Testis (tissue), 3 donors: ENCODE results near the gene TBXAS1. TPM values are rescaled to one million over a fixed set of nuclear protein-coding genes. Genes with fewer than 3 reads are reported as not detected.

ENCODE experiments used
- DNase-seq: peaks from one replicate; pipeline ENCODE4 v3.0.0-alpha.2; 2019
- H3K27ac ChIP-seq, 2 donors: fragments of 200-600 bp; sonication (generic); one replicate each; pipeline ENCODE4 v1.5.1; 2019
- H3K27me3 ChIP-seq: fragments of 200-600 bp; sonication (generic); one replicate; pipeline ENCODE4 v1.5.1; 2019
- H3K36me3 ChIP-seq: fragments of 200-600 bp; sonication (generic); one replicate; pipeline ENCODE4 v1.5.1; 2017; ENCODE audit warnings: low read depth; ENCODE audit errors: missing control alignments
- H3K4me1 ChIP-seq: fragments of 200-600 bp; sonication (generic); one replicate; pipeline ENCODE4 v1.5.1; 2019
- H3K4me3 ChIP-seq, 2 donors: fragments of 200-600 bp; sonication (generic); one replicate each; pipeline ENCODE4 v1.5.1; 2017 to 2019
- H3K9me3 ChIP-seq: fragments of 200-600 bp; sonication (generic); one replicate; pipeline ENCODE4 v1.5.1; 2017
- POLR2A ChIP-seq: fragments of 450-650 bp; IDR thresholded peaks from one replicate; pipeline ENCODE4 v1.6.1; 2017; ENCODE audit warnings: antibody characterized with exemption, mild to moderate bottlenecking, moderate library complexity
- WGBS, 2 donors: methylation state at CpG; one replicate each; pipeline ENCODE4 v1.1.5; 2018; 5-methylcytosine and 5-hydroxymethylcytosine counted together
- intact Hi-C: fragments of 100-400 bp; cut with DNase I; formaldehyde crosslinking; loops from one replicate; pipeline ENCODE4 v1.15.1; 2023; ENCODE audit warnings: low total_unique reads
- polyA plus RNA-seq: library from polyadenylated mRNA; stranded (reverse); fragments of 350-450 nt; fragmentation: Illumina TruSeq; extraction: RNeasy Lipid Tissue Mini Kit (QIAGEN cat#74804); gene quantifications from one replicate; pipeline ENCODE4 v1.2.3, GENCODE V29; 2014; ENCODE audit warnings: low read depth, low replicate concordance; ENCODE audit not compliant: insufficient read depth
- total RNA-seq, 2 donors: library from RNA; depleted of rRNA; stranded (reverse); fragments of >200 nt; gene quantifications; one replicate each; pipeline ENCODE4 v1.2.3, GENCODE V29; 2016
- TF ChIP-seq, protein P1 (sequence below), 3 experiments: fragments of 450-650 bp in 2 of 3; fragments of 200-600 bp in 1 of 3; sonication (generic) in 1 of 3; IDR thresholded peaks; one replicate each; pipeline ENCODE4 v1.5.1; 2016 to 2019; ENCODE audit warnings: antibody characterized with exemption in 3 of 3, mild to moderate bottlenecking in 2 of 3, moderate library complexity in 1 of 3

TBXAS1 gene
- total and polyA plus RNA-seq, 3 donors from 2014 or later: 4.9 to 5.7 (median 5.2) TPM

DNA sequence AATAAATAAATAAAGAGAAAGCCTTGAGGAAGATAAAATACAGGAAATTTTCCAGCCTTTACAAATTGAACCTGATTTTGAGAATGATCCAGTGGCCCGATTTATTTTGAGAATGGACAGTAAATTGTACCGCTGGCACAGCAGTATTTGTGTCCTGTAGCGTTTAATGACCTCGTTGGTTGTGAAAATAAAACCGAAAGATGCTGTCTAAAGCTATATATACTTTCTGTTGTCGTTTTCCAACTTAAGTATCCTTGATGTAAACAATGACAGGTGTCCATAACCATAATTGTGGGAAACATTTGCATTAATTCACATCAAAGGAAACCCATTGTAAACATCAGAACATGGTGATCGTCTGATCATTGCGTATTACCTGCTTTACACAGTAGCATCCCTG, 38.8 kb downstream of the TBXAS1 start:
- no peaks in the 10 kb centered on the region for H3K9me3 ChIP-seq
- no peaks in the 10 kb centered on the region for H3K4me1 ChIP-seq
- no peaks in the 10 kb centered on the region for H3K36me3 ChIP-seq
- WGBS, 2 donors: 92% methylated on average over 8 of the region's 8 CpGs
- H3K27me3 ChIP-seq: no peaks in the 10 kb centered on the region
- no peak for DNase-seq
- no peak for TF ChIP-seq POLR2A
- TF ChIP-seq, protein P1, sequence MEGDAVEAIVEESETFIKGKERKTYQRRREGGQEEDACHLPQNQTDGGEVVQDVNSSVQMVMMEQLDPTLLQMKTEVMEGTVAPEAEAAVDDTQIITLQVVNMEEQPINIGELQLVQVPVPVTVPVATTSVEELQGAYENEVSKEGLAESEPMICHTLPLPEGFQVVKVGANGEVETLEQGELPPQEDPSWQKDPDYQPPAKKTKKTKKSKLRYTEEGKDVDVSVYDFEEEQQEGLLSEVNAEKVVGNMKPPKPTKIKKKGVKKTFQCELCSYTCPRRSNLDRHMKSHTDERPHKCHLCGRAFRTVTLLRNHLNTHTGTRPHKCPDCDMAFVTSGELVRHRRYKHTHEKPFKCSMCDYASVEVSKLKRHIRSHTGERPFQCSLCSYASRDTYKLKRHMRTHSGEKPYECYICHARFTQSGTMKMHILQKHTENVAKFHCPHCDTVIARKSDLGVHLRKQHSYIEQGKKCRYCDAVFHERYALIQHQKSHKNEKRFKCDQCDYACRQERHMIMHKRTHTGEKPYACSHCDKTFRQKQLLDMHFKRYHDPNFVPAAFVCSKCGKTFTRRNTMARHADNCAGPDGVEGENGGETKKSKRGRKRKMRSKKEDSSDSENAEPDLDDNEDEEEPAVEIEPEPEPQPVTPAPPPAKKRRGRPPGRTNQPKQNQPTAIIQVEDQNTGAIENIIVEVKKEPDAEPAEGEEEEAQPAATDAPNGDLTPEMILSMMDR (IDR thresholded peaks at IDR 0.05): no peak
- no peak overlapping the region for H3K4me3 ChIP-seq
- no peak overlapping the region for H3K27ac ChIP-seq
- intact Hi-C loops: no loop called here

DNA sequence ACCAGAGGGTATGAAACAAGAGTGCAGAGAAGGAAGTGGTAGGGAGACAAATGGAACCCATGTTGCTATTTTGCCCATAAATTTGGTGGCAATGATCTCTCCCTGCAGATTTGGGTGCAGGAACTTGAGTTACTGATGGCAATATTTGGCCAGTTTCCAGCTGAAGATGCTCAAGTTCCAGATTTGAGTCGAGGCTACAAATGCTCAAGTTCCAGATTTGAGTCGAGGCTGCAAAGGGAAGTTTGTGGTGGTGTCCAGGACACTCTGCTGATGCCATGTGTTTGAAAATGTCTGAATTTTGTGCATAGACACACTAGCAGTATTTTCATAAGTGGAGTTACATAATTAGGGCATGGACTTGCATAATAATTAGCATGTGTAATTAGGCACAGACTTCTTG, 40.8 kb downstream of the TBXAS1 start:
- TF ChIP-seq POLR2A: no peak
- TF ChIP-seq, protein P1 (IDR thresholded peaks at IDR 0.05): no peak
- Histone ChIP-seq H3K27me3 (no peaks in the 10 kb centered on the region), H3K9me3 (no peaks in the 10 kb centered on the region), H3K36me3 (no peaks in the 10 kb centered on the region), H3K4me1 (no peaks in the 10 kb centered on the region), H3K27ac (no peak overlapping the region), H3K4me3 (no peak overlapping the region)
- intact Hi-C loops: no loop called here
- 79 to 85% methylated on average over 2 of the region's 2 CpGs for WGBS, 2 donors
- DNase-seq: no peak

DNA sequence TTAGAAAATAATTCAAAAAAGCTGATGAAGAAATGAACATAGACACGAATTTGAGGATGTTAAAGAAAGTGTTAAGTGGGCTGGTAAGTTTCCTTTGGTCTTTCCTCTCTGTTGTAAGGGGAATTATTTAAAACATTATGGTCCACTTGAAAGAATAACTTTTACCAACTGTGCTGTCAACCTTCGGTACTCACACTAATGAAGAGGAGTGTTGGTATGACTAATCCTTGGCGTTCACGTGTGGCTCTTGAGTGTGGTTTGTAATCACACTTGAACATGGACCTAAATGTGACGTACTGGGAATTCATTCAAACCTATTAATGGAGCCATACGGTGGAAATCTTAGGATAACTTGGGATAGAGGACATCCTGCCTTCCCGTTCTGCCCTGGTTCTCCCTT, 41.3 kb downstream of the TBXAS1 start:
- H3K36me3 ChIP-seq: no peaks in the 10 kb centered on the region
- H3K27ac ChIP-seq: no peak overlapping the region
- H3K27me3 ChIP-seq: no peaks in the 10 kb centered on the region
- 89 to 91% methylated on average over 7 of the region's 7 CpGs for WGBS, 2 donors
- DNase-seq: no peak
- H3K4me3 ChIP-seq: no peak overlapping the region
- no peaks in the 10 kb centered on the region for H3K9me3 ChIP-seq
- no peaks in the 10 kb centered on the region for H3K4me1 ChIP-seq
- TF ChIP-seq, protein P1 (IDR thresholded peaks at IDR 0.05): no peak
- no peak for TF ChIP-seq POLR2A
- intact Hi-C loops: no loop called here

DNA sequence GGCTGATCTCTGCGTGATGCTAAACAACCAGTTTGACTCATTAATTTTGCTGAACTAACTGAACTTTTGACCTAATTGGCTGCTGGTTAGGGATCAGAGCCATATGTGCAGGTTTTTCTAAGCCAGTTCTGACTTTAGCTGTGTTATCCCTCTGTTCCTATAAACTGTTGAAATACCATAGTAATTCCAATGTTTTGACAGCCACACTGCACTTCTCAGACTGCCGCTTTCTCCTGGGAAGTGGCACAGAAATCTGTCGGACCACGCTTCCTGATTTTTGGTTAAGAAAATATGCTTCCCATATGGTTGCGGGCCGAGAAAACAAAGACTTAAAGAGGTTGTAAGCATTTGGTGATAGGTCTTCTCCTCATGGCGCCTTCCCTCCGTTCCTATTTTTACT, 42.3 kb downstream of the TBXAS1 start:
- DNase-seq: no peak
- WGBS, 2 donors: 82% methylated on average over 8 of the region's 8 CpGs
- no peaks in the 10 kb centered on the region for H3K27me3 ChIP-seq
- TF ChIP-seq POLR2A: no peak
- TF ChIP-seq, protein P1 (IDR thresholded peaks at IDR 0.05): no peak
- no peaks in the 10 kb centered on the region for H3K36me3 ChIP-seq
- intact Hi-C loops: no loop called here
- H3K4me1 ChIP-seq: no peaks in the 10 kb centered on the region
- no peak overlapping the region for H3K27ac ChIP-seq
- H3K4me3 ChIP-seq: no peak overlapping the region
- no peaks in the 10 kb centered on the region for H3K9me3 ChIP-seq

DNA sequence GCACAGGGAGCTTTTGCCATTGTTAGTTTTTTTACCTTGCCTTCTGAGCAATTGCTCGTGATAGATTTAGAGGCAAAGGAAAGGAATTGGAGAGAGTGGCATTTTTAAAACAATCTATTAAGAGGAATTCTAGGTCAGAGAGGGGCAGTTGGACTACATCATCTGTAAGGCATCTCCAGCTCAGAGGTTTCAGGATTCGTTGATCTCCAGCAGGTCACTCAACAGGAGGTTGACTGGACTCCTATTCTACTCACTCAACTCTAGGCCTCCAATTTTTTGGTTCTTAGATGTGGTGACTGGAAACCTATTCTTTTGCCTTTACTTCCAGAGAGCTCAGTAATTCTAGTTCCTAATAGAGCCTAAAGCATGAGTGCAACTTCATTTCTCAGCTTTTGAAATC, 42.8 kb downstream of the TBXAS1 start:
- Histone ChIP-seq H3K27ac (no peak overlapping the region), H3K4me1 (no peaks in the 10 kb centered on the region), H3K36me3 (no peaks in the 10 kb centered on the region), H3K4me3 (no peak overlapping the region), H3K9me3 (no peaks in the 10 kb centered on the region), H3K27me3 (no peaks in the 10 kb centered on the region)
- TF ChIP-seq POLR2A: no peak
- TF ChIP-seq, protein P1 (IDR thresholded peaks at IDR 0.05): no peak
- intact Hi-C loops: no loop called here
- DNase-seq: no peak
- WGBS, 2 donors: 74 to 80% methylated on average over 2 of the region's 2 CpGs
